ENCODE data around the gene LRRC8C. TPM values are rescaled to one million over a fixed set of nuclear protein-coding genes. Genes with fewer than 3 reads are reported as not detected.
"Not testable (repeated sequence)": the region's sequence is repeated elsewhere in the genome, so short reads cannot be mapped to it uniquely, and the experiment has no call there.

Gene LRRC8C
- total RNA-seq, 1 donor from 2014 or later = 9.8 TPM

GRCh38 chr1:89701746-89702241 is 68.9 kb downstream of the LRRC8C start:
- no peak overlapping the region for H3K4me3 ChIP-seq (ENCODE audit: low read depth, low read length)
- no peak for DNase-seq (ENCODE audit: low read depth)
- TF ChIP-seq, protein P1, sequence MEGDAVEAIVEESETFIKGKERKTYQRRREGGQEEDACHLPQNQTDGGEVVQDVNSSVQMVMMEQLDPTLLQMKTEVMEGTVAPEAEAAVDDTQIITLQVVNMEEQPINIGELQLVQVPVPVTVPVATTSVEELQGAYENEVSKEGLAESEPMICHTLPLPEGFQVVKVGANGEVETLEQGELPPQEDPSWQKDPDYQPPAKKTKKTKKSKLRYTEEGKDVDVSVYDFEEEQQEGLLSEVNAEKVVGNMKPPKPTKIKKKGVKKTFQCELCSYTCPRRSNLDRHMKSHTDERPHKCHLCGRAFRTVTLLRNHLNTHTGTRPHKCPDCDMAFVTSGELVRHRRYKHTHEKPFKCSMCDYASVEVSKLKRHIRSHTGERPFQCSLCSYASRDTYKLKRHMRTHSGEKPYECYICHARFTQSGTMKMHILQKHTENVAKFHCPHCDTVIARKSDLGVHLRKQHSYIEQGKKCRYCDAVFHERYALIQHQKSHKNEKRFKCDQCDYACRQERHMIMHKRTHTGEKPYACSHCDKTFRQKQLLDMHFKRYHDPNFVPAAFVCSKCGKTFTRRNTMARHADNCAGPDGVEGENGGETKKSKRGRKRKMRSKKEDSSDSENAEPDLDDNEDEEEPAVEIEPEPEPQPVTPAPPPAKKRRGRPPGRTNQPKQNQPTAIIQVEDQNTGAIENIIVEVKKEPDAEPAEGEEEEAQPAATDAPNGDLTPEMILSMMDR (conservative IDR thresholded peaks at IDR 0.05; ENCODE audit: low read depth, low read length) = no peak

DNA sequence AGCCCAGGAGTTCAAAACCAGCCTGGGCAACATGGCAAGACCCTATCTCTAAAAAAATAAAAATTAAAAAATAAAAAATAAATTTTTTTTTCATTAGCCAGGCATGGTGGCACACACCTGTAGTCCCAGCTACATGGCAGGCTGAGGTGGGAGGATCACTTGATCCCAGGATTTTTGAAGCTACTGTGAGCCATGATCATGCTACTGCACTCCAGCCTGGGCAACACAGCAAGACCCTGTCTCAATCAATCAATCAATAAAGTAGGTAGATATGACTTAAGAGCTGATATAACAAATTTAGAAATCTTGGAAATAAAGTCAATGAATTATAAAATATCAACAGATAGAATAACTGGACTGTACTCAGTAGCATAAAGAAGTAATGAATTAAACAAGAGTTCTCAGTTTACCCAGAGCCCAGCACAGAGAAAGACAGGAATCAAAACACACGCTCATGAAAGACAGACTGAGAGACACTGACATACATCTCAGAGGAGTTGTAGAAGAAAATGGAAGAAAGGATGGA is 69.7 kb downstream of the LRRC8C start:
- TF ChIP-seq, protein P1 (conservative IDR thresholded peaks at IDR 0.05; ENCODE audit: low read depth, low read length) = no peak
- H3K4me3 ChIP-seq (ENCODE audit: low read depth, low read length) = no peak overlapping the region
- no peak for DNase-seq (ENCODE audit: low read depth)

DNA sequence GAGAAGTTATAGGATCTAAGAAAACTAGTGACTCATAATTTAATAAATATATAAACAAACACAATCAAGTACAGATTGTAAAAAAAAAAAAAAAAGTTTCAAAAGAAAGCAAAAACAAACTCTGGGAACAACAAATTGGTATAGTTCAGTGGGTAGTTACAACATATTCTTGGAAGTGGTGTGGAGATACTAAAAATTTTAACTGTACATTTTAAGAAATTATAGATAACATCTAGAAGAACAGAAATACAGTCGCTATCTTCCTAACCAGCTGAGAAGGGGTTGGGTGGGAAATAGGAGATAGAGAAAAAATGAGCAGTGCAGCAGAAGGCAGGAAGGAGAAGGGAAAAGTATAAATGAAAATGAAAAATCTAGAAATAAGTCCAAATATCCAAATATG is 70.5 kb downstream of the LRRC8C start:
- DNase-seq (ENCODE audit: low read depth) = no peak
- H3K4me3 ChIP-seq (ENCODE audit: low read depth, low read length) = no peak overlapping the region
- TF ChIP-seq, protein P1 (conservative IDR thresholded peaks at IDR 0.05; ENCODE audit: low read depth, low read length) = no peak

DNA sequence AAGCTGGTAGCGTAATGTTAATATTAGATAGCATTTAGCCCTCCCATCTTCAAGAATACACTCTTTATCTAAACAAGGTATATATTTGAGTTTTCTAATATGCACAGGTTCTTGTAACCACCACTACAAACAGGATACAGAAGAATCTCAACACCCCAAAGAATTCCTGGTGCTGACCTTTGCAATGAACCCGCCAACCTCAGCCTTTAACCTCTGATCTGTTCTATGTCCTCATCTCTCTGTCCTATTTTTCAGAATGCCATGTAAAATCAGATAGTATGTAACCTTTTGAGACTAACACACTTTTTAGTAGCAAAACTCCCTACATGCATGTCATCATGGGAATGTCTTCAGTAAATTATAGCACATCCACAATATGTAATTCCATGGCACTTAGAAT is 71.1 kb downstream of the LRRC8C start:
- H3K4me3 ChIP-seq (ENCODE audit: low read depth, low read length) = no peak overlapping the region
- no peak for DNase-seq (ENCODE audit: low read depth)
- TF ChIP-seq, protein P1 (conservative IDR thresholded peaks at IDR 0.05; ENCODE audit: low read depth, low read length) = no peak

DNA sequence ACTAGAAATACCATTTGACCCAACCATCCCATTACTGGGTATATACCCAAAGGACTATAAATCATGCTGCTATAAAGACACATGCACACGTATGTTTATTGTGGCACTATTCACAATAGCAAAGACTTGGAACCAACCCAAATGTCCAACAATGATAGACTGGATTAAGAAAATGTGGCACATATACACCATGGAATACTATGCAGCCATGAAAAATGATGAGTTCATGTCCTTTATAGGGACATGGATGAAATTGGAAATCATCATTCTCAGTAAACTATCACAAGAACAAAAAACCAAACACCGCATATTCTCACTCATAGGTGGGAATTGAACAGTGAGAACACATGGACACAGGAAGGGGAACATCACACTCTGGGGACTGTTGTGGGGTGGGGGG is 72.0 kb downstream of the LRRC8C start:
- not testable (repeated sequence) for H3K4me3 ChIP-seq (ENCODE audit: low read depth, low read length)

GRCh38 chr1:89705901-89706699 is 73.2 kb downstream of the LRRC8C start:
- no peak overlapping the region for H3K4me3 ChIP-seq (ENCODE audit: low read depth, low read length)
- no peak for DNase-seq (ENCODE audit: low read depth)
- TF ChIP-seq, protein P1 (conservative IDR thresholded peaks at IDR 0.05; ENCODE audit: low read depth, low read length) = no peak

More for the DNA sequence above, 72.0 kb downstream of the LRRC8C start:
- DNase-seq (ENCODE audit: low read depth) = not testable (repeated sequence)

DNA sequence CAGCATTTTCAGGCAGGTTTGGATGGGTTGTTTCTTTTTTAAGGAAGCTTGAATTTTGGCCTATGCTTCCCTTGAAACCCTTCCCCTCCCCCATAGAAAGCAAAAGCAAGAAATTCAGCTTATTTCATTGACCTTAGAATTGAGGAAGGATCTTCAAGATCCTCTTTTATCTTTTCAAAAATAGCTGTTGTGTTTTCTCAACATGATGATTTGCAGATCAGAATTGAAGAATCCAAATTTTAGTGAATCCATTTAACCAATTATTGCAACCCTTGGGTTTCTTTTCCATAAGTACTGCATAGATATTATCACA is 73.7 kb downstream of the LRRC8C start:
- H3K4me3 ChIP-seq (ENCODE audit: low read depth, low read length) = no peak overlapping the region
- no peak for DNase-seq (ENCODE audit: low read depth)
- TF ChIP-seq, protein P1 (conservative IDR thresholded peaks at IDR 0.05; ENCODE audit: low read depth, low read length) = no peak

All from epithelial cell of proximal tubule (primary cell).